Right cardiac atrium (tissue), 5 donors: ENCODE measurements around the gene AFAP1. TPM values are rescaled to one million over a fixed set of nuclear protein-coding genes. Genes with fewer than 3 reads are reported as not detected.

ENCODE experiments used
- ATAC-seq, 2 donors: fragments of 200-7000 bp; cut with Tn5 transposase; one replicate each; pipeline versions ENCODE4 v1.8.0 to v1.9.1; 2020; ENCODE audit warnings: moderate library complexity in 2 of 2, mild to moderate bottlenecking in 1 of 2
- DNase-seq, 3 donors: peaks; one replicate each; pipeline ENCODE4 v3.0.0-alpha.2; 2020
- H3K27ac ChIP-seq: one replicate; pipeline ENCODE4 v1.5.1; 2013; ENCODE audit warnings: mild to moderate bottlenecking, low read length, control low read depth, moderate library complexity
- H3K27me3 ChIP-seq: one replicate; pipeline ENCODE4 v1.6.1; 2013; ENCODE audit not compliant: control insufficient read depth, insufficient read depth
- H3K4me1 ChIP-seq: one replicate; pipeline ENCODE4 v1.6.1; 2013; ENCODE audit warnings: low read length; ENCODE audit not compliant: control insufficient read depth, insufficient read depth
- H3K4me3 ChIP-seq: one replicate; pipeline ENCODE4 v1.5.1; 2013; ENCODE audit warnings: low read length, control low read depth
- H3K9me3 ChIP-seq: one replicate; pipeline ENCODE4 v1.6.1; 2013; ENCODE audit warnings: low read length; ENCODE audit not compliant: control insufficient read depth
- WGBS: extraction: QIAGEN DNeasy Blood & Tissue Kit; methylation state at CpG from one replicate; pipeline ENCODE4 v1.1.7; 2013; 5-methylcytosine and 5-hydroxymethylcytosine counted together
- intact Hi-C, 4 donors: fragments of 100-400 bp; cut with DNase I; formaldehyde crosslinking; loops; one replicate each; pipeline versions ENCODE4 v1.11.0 to v1.14.0; 2022 to 2023
- polyA plus RNA-seq: library from polyadenylated mRNA; stranded (reverse); fragments of 200-250 nt; gene quantifications from one replicate; pipeline ENCODE4 v1.2.3, GENCODE V29; 2013
- total RNA-seq, 4 donors: library from RNA; stranded (reverse); fragmentation: NEBNext Ultra II Directional; extraction: Animal tissue kit (Norgen Biotek cat#: 25700); gene quantifications; one replicate each; pipeline ENCODE4 v1.2.1, GENCODE V29; 2021
- donor health status: healthy with polysubstance abuse.
- donor health status: DM: no; HTN: yes; CAD: no.
- donor health status: DM: no; HTN: no; CAD: no.
- donor health status: DM: no; HTN: yes; CAD: no; lungs with severe emphysema.
- donor health status: DM: yes; HTN: yes; CAD: no.

The AFAP1 gene
- total and polyA plus RNA-seq, 5 donors: 7.8 to 43.6 (median 25.4) TPM

DNA sequence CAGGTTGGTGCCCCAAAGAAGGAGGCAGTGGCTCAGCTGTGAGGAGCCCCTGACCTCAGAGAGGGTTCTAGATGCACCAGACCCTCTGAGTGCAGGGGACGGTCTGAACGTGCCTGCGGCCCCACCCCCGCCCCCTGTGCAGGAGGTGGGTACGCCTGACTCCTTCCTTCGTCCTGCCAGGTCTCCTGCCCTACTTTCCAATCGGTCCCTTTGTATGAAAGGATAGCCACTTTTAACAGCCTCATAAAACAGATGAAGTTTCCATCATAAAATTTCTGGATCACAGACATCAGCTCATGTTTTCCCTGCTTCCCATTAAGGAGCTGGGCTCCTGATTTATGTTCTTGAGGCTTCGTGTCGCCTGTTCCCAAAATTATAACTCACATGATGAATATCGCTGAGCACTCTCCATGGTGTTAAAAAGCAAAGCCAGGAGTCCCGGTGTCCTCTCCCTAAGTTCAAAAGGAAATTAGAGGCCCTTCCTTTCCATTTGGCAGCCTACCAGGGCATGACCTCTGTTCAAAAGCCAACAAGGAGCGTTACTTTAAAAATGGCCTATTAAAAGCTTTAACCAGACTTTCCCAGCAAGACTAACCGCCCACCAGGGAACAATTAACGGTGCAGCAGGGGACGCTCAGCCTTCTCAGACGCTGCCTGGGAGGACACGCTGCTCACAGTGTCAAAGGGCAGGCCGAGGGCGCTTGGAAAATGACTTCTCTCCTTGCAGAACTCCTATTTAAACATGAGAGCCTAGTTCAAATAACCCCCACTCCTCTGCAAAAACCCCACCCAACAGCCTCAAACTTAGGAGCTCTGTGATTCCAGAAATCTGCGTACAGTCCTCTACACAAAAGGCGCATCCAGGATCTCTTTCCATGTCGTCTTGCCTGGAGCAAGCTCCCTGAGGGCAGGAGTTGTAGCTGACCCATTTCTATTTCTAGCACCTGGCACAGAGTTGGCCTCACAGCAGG lies 181.9 kb downstream of the AFAP1 start:
- Histone ChIP-seq H3K4me1 (peaks cover 7% of the 10 kb centered on the region), H3K4me3 (no peak overlapping the region), H3K27me3 (no peaks in the 10 kb centered on the region), H3K9me3 (no peaks in the 10 kb centered on the region), H3K27ac (no peak overlapping the region)
- DNase-seq (peak; percentile 33 to 59 (median 58)), ATAC-seq (peak in 1 of 2 donors; percentile 55)
- WGBS: 58% methylated on average over 22 of the region's 22 CpGs
- intact Hi-C loops: no loop called here

GRCh38 chr4:7756561-7757355 lies 182.9 kb downstream of the AFAP1 start:
- DNase-seq: peak; percentile 6 to 45 (median 40)
- H3K27ac ChIP-seq: no peak overlapping the region

GRCh38 chr4:7756071-7756470 lies 183.6 kb downstream of the AFAP1 start:
- 90% methylated on average over 14 of the region's 14 CpGs for WGBS
- intact Hi-C loops: no loop called here
- H3K4me3 ChIP-seq: no peak overlapping the region
- H3K4me1 ChIP-seq: peaks cover 7% of the 10 kb centered on the region
- no peak overlapping the region for H3K27ac ChIP-seq
- ATAC-seq (no peak), DNase-seq (peak; percentile 6 to 28 (median 21))
- H3K27me3 ChIP-seq: no peaks in the 10 kb centered on the region
- H3K9me3 ChIP-seq: no peaks in the 10 kb centered on the region

More at GRCh38 chr4:7756561-7757355, 182.9 kb downstream of the AFAP1 start:
- peaks cover 7% of the 10 kb centered on the region for H3K4me1 ChIP-seq
- intact Hi-C loops: no loop called here
- H3K4me3 ChIP-seq: no peak overlapping the region
- no peaks in the 10 kb centered on the region for H3K27me3 ChIP-seq
- no peaks in the 10 kb centered on the region for H3K9me3 ChIP-seq
- no peak for ATAC-seq
- 83% methylated on average over 32 of the region's 32 CpGs for WGBS

GRCh38 chr4:7755561-7755960 lies 184.1 kb downstream of the AFAP1 start:
- peaks cover 7% of the 10 kb centered on the region for H3K4me1 ChIP-seq
- intact Hi-C loops: no loop called here
- 71% methylated on average over 16 of the region's 16 CpGs for WGBS
- H3K27me3 ChIP-seq: no peaks in the 10 kb centered on the region
- no peak overlapping the region for H3K27ac ChIP-seq
- H3K9me3 ChIP-seq: no peaks in the 10 kb centered on the region
- peak in 1 of 2 donors; percentile 7 for ATAC-seq
- no peak overlapping the region for H3K4me3 ChIP-seq
- peak; percentile 10 to 49 (median 45) for DNase-seq

DNA sequence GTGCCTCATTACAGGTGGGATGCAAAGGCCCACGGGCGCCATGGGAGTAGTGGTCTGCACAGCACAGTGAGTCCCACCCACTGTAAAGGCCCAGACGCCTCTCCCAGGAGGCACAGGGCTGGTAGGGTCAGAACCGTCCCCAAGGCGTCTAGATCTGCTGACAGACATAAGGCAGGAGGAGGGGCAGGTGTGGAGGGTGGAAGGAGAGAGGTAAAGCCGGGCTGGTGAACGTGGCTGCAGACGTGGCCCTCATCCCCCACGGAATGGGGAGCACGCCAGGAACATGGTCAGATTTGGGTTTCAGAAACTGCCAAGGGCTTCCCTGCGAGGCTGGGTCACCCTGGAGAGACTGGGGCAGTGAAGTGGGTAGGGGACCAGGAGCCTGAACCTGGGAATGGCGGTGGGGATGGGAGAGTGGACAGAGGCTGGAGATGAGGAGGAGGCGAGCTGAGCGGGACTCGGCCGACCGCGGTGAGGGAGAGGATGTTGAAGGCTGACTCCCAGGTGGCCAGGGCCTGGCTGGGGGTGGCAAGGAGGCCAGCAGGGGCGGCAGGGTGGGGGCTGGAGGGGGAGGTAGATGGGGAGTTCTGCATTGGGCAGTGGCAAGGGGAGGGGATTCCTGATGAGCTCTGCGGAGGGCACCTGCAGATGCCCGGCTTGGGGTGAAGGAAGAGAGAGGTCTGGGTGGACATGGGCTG lies 184.9 kb downstream of the AFAP1 start:
- peak; percentile 7 to 44 (median 27) for DNase-seq
- WGBS: 87% methylated on average over 21 of the region's 21 CpGs
- Histone ChIP-seq H3K27ac (no peak overlapping the region), H3K4me1 (peaks cover 7% of the 10 kb centered on the region), H3K4me3 (no peak overlapping the region), H3K27me3 (no peaks in the 10 kb centered on the region), H3K9me3 (no peaks in the 10 kb centered on the region)
- ATAC-seq: no peak
- intact Hi-C loops: no loop called here

- intact Hi-C loops: no loop called here
- 74% methylated on average over 15 of the region's 15 CpGs for WGBS
These were observed 185.7 kb downstream of the AFAP1 start for GRCh38 chr4:7753931-7754465.

GRCh38 chr4:7753271-7753670 lies 186.4 kb downstream of the AFAP1 start:
- DNase-seq (peak in 2 of 3 donors; percentile 14 to 26), ATAC-seq (no peak)
- Histone ChIP-seq H3K4me3 (no peak overlapping the region), H3K4me1 (peaks cover 4% of the 10 kb centered on the region), H3K27ac (no peak overlapping the region), H3K9me3 (no peaks in the 10 kb centered on the region), H3K27me3 (no peaks in the 10 kb centered on the region)
- intact Hi-C loops: no loop called here
- WGBS: 91% methylated on average over 15 of the region's 15 CpGs

More at GRCh38 chr4:7753931-7754465, 185.7 kb downstream of the AFAP1 start:
- Histone ChIP-seq H3K9me3 (no peaks in the 10 kb centered on the region), H3K4me3 (no peak overlapping the region), H3K4me1 (peaks cover 7% of the 10 kb centered on the region), H3K27ac (no peak overlapping the region), H3K27me3 (no peaks in the 10 kb centered on the region)
- ATAC-seq: no peak
- DNase-seq: peak in 2 of 3 donors; percentile 0 to 16

GRCh38 chr4:7752649-7753048 lies 187.0 kb downstream of the AFAP1 start:
- Histone ChIP-seq H3K9me3 (no peaks in the 10 kb centered on the region), H3K4me1 (peaks cover 2% of the 10 kb centered on the region), H3K27ac (no peak overlapping the region), H3K4me3 (no peak overlapping the region), H3K27me3 (no peaks in the 10 kb centered on the region)
- intact Hi-C loops: no loop called here
- DNase-seq (peak in 2 of 3 donors; percentile 26 to 30), ATAC-seq (no peak)
- 91% methylated on average over 6 of the region's 6 CpGs for WGBS

GRCh38 chr4:7750972-7751371 lies 188.7 kb downstream of the AFAP1 start:
- ATAC-seq (no peak), DNase-seq (no peak)
- no peaks in the 10 kb centered on the region for H3K9me3 ChIP-seq
- H3K4me3 ChIP-seq: no peak overlapping the region
- no peaks in the 10 kb centered on the region for H3K27me3 ChIP-seq
- intact Hi-C loops: no loop called here
- no peaks in the 10 kb centered on the region for H3K4me1 ChIP-seq
- no peak overlapping the region for H3K27ac ChIP-seq

- H3K4me3 ChIP-seq: no peak overlapping the region
- no peaks in the 10 kb centered on the region for H3K4me1 ChIP-seq
- intact Hi-C loops: no loop called here
- DNase-seq (peak in 2 of 3 donors; percentile 53 to 63), ATAC-seq (no peak)
- H3K9me3 ChIP-seq: no peaks in the 10 kb centered on the region
- WGBS: 58% methylated on average over 6 of the region's 6 CpGs
- H3K27me3 ChIP-seq: no peaks in the 10 kb centered on the region
- no peak overlapping the region for H3K27ac ChIP-seq
These were observed 189.1 kb downstream of the AFAP1 start for GRCh38 chr4:7750523-7750922.
